ENCODE data around the gene NADK.

Gene NADK, protein sequence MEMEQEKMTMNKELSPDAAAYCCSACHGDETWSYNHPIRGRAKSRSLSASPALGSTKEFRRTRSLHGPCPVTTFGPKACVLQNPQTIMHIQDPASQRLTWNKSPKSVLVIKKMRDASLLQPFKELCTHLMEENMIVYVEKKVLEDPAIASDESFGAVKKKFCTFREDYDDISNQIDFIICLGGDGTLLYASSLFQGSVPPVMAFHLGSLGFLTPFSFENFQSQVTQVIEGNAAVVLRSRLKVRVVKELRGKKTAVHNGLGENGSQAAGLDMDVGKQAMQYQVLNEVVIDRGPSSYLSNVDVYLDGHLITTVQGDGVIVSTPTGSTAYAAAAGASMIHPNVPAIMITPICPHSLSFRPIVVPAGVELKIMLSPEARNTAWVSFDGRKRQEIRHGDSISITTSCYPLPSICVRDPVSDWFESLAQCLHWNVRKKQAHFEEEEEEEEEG

DNA sequence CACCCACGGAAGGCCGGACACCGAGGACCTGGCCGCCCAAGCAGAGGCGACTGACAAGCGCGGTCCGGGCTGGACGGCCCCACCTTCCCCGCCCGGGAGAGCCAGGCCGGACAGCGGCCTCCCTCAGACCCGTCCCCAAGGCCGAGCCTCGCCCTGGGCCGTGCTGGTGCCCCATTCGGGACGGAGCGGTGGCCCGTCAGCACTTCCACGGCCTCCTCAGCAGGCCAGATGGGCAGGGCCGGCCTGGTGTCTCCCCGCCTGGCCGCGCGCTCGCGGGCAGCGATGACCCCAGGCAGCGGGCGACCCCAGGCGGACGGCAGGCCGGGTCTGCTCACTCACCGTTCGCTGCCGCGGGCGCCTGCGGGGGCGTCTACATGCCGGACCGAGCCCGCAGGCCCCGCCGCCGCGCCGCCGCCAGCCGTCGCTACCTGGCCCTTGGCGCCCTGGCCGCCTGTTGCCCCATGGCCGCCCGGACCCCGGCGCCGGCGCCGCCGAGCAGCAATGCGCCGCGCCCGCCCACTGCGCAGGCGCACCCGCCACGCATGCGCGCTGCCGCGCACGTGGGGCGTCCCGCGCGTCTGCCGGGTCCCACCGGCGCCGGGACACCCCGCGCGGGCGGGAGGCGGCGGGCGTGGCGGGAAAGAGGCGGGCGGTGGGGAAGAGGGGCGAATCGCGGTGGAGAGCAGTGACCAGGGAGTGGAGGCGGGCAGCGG, at the start of gene NADK:
TSS of gene NADK (minus strand) at position 521 of the 713 bp plus-strand sequence. CDS start 13,064 bp downstream, outside the sequence.
- DNase-seq, result peak; percentile 46

DNA sequence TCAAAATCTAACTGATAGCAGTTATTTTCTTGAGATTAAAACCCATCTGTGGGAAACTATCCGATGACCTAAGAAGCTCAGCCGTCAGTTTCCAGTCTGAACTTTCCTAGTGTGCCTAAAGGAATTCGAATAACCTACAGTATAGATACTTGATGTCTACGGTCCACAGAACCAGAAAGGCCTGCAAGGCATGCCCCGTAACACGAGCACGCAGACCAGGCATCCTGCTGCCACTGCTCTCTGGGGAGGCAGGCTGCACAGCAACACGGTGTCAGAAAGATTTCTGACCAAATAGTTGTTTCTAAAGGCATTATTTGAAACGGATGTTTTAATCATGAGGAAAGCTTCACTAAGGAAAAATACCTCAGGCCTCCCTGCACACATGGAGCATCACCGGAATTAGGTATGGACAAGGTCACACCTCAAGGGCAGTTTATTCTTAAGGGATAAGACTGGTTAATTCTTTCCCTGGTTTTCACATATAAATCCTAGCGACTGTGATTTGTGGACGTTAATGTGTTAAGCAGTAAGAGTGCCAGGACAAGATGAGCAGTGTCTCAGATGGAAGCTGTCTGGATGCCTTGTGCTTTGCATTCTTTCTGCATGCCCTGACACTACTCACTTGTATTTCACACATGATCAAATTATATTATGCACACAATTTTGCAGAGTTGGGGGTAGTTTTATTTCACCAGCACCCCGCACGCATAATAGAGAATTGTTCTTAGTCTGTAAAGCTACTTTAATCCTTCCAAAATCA, 49.0 kb upstream of the NADK start:
- DNase-seq, result no peak

DNA sequence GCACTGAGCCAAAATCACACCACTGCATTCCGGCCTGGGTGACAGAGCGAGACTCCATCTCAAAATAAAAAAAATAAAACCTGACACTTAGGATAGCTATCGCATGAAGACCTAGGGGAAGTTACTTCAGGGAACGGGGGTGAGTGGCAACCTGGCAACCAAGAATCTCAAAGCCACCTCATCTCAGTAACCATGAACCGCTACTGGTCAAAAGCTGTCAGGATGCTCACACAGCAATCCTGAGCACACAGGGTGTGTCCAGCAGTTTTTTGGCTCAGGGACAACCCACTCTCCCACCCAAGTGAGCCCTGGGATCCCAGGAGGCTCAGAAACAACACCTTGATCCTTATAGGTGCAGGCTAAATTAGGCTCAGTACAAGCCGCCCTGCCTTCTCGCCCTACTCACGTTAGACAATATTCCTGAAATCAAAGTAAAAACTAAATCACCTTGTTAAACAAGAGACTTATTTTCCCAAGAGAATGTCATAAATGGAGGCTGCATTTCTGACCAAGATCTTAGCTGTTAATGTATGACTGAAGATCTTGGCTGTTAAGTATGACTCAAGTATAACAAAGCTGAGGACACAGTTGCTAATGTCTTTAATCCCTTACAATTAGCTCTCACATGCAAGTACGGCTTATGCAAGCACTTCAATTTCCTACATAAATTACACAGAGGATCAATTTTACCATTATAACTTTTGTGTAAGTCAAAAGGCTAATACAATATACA, 48.3 kb upstream of the NADK start:
- no peak for DNase-seq

DNA sequence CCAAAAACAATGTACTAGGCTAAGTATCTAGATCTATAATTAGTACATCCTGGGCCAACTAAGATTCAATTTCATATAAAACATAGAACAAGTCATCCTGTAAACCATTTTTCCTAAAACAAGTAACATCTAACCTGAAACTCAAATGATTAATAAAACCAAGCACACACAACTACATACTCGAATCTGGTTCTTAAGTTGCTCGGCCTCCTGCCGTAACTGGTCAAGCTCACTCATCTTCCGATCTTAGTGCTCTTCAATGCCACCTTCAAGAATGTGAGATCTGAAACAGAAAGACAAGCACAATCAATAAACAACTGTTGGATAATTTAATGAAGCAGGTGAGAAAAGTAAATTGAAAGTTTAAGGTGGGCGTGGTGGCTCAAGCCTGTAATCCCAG, 46.9 kb upstream of the NADK start:
- no peak for DNase-seq

DNA sequence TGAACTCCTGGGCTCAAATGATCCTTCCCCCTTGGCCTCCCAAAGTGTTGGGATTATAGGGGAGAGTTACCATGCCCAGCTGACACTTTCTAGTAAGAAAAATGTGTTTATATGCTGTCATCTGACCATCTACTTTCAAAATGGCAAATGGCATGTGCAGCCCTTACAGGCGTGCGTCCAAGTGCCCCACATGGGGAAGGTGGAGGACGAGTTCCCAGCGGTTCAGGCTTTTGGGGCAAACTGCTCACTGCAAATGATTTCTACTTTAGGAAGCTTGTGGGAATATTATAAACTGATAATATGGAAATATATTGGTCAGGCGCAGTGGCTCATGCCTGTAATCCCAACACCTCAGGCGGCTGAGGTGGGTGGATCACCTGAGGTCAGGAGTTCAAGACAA, 41.5 kb upstream of the NADK start:
- DNase-seq, result no peak

DNA sequence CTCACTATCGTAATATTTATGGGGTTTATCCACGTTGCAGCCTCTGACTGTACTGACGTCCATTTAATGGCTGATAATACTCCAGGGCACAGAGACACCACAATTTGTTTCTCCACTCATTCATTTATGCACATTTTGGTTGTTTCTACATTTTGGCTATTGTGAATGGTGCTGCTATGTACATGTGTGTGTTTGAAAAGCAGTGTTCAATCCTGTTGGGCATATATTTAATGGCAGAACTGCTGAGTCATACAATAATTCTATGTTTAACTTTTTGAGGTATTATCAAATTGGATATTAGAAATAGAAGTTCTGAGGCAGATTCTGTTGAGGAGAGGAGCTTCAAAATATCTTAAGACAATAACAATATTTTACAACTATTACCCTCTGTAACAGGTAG, 39.0 kb upstream of the NADK start:
- no peak for DNase-seq

DNA sequence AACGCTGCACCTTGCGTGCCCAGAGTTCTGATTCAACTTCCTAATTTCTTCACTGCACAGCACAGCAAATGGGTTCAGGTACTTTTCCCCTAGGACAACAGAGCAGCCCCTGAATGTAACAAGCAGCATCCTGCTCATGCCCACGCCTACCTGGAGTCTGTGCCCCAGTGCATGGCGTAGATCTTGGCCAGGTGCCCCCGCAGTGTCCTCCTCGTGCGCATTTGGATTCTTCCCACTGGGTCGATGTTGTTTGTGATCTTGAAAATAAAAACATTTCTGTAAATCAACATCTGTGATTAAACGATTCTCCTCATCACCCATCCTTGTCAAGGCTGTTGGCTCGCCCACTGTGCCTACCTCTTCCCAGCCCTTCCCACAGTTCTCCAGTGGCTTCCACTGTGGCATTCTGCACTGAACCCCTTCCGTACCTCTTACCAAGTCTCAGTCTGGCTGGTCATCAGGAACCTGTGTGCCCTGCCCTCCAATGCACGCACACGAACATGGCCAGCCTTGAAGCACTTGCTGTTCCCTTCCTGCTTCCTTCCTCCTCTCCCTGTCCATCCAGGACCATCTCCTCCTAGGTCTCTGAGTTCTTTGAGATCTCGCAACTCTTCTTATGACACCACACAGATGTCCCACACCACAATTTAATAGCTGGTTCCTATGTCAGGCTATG, 37.5 kb upstream of the NADK start:
- DNase-seq, result no peak

DNA sequence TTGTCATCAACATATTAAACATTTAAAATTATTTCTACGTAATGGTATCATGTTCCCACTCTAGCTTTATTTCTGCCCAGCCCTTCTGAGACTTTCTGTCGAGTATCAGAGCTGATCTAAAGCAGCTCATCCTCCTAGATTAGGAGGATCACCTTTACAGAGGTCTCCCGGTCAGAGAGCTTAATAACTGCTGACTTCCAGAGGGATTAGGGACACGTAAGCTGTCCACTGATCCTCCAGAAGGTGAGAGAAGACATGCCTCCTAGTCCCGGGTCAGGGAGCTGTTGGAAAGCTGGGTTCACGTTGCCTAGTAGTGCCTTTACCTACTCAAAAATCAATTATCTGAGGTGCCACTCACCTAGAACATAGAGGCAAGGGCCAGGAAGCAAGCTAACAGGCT, 31.2 kb upstream of the NADK start:
- DNase-seq, result no peak

DNA sequence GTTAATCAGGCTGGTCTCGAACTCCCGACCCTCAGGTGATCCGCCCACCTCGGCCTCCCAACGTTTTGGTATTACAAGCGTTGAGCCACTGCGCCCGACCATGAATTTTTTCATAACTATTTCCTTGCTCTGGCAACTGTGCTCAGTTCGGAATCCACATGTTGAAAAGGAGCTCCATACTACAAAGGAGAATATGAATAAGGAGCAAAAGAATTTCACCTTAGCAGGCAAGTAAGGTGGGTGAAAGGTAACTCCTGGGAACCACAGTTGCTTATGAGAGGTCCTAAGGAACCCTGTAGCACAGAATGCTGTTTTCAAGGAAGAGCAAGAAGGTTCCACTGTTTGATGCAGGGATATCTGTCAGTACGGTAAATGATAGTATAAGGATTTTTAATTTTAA, 29.9 kb upstream of the NADK start:
- DNase-seq, result no peak

DNA sequence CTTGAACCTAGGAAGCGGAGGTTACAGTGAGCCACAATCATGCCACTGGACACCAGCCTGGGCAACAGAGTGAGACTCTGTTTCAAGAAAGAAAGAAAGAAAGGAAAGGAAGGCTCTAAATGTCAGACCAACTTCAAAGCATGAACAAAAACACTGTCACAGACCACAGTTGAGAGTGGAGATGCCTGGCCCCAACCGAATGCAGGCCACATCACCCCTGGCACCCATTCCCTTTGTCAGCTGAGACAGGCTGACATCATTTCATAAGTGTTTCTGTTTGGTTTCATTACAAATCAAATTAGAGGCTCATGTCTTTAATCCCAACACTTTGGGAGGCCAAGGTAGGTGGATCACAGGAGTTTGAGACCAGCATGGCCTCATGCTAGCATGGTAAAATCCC, 28.6 kb upstream of the NADK start:
- DNase-seq, result no peak

DNA sequence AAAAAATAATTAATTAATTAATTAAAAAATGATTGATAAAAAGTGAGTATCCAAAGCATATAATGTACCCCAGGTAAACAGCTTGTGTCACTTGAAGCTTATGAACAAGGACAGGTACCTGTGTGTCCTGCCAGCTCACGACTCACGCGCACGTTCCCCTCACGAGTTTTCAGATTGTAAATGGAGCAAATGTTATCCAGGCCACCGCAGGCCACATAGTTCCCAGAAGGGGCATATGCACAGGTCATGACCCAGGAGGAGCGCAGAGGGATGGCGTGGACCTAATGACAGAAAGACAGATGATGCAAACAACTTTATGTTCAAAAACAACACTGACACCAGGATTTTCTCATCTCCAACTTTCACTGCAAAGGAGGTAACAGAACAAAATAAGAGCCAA, 26.0 kb upstream of the NADK start:
- no peak for DNase-seq

DNA sequence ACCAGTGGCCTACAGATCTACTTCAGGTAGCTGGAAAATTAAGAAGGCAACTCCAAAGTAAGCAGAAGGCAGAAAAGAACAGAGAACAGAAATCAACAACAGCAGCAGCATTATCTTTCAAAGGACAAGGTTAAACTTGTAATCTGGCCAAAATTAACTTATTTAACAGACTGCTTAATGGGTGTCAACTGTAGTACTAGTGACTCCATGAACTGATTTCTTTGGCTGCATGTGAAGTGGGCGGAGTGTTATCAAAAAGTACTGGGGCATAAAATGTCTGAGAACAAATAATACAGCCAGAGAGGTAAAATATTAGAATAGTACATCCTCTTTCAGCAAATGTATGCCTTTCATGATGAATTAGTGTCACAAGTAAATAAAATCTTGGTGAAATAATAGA, 24.6 kb upstream of the NADK start:
- no peak for DNase-seq

DNA sequence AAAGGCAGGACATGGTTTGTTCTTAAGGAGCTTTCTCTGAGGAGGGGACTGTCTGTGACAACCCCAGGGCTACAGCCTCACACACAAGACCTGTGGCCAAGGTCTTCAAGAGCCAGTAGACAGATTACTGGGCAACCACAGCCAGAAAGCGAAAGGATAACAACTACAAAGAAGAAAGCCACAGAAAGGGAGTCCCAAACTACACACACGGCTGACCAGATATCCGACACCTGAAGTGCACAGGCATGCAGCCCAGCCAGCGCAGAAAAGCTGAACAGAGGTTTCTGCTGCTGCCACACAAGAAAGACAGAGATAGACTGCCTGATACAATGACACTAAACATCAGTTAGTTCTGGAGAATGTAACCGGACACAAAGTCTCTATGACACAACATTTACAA, 21.4 kb upstream of the NADK start:
- no peak for DNase-seq

DNA sequence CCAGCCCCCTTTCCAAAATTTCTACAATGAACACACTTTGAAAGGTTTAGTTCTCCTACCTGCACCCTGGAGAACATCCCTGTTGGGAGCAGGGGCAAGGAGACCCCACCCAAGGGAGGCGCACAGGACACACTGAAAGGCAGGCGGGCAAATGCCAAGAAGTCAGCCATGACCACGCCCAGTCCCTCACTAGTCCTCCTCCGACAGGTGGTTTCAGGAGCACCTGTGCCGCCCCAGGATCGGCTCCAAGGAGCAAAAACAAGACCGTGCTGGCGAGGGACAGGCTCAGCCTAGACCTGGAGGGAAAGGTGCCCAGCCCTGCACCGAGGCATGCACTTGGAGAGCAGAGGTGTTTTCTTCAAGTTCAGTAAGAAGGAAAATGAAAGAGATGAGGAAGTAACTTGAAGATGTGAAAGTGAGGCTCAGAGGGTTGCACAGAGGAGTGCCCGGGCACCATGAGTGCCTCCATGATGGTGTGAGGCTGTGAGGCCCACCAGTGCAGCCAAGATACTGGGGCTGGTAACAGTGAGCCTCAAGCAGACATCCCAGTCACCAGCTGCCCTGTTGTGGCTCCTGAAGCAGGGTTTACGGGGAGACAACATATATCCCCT, 19.6 kb upstream of the NADK start:
- no peak for DNase-seq

DNA sequence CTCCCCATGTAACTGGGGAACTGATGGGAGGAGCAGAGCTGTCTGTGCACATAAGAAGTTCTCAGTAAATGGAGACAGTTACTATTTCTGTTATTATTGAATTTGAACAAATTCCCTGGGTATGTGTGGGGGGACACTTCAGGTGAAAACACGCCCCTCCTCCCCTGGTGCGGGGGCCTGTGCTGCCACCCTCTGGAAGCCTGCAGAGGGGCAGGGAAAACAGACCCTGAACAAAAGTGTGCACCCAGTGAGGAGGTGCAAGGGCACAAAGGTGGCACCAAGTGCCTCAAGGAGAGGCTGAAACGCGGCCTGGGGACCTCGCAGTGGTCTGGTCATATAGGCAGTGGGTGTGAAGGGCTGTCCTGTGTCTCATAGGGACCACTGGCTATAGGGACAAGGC, 18.2 kb upstream of the NADK start:
- no peak for DNase-seq

DNA sequence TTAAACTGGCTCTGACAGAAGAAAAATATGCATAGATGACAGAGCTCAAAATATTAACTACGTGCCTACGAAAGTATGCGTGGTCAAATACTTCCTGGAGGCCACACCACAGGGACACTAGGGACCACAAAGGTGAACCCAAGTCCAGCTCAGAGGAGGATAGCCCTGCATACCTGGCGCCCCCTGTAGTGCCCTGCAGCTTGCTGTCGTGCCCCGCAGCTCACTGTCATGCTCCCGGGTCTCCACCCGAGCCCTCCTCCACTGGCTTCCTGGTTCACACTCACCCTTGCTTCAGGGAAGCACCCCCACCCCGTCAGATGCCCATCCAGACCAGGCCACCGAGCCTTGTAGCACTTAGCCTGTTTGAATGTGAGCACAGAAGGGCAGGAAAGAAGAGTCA, 16.7 kb upstream of the NADK start:
- no peak for DNase-seq

DNA sequence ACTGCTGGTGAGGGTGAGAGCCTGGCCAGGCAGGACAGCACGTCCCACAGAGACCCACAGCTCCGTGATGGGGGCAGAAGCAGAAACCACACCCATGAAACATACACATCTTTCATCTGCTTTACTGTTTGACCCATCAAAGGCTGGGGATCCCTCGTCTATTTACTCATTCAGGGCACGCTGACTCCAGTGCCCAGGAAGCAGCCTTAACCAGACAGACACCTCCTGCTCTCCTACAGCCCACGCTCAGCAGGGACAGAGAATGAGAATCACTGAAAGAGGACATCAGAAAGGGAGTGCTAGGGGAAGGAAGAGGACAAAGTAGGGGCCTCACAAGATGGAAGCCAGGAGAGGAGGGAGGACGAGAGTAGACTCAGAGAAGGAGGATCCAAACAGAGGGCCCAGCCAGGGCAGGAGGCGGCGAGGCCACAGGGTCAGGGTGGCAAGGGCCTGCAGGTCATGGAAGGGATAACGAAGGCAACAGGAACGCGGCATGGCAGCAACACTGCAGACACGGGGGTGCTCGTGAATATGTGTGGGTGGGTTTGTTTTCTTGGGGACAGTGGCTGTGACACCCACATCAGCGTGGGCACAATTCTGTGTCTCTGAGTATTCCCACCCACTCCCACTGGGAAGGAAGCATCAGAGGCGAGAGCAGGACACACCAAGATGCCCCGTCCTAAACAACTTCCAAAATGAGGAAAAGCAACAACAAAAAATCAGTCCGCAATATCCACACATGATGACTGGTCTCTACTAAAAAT, 15.4 kb upstream of the NADK start:
- no peak for DNase-seq

DNA sequence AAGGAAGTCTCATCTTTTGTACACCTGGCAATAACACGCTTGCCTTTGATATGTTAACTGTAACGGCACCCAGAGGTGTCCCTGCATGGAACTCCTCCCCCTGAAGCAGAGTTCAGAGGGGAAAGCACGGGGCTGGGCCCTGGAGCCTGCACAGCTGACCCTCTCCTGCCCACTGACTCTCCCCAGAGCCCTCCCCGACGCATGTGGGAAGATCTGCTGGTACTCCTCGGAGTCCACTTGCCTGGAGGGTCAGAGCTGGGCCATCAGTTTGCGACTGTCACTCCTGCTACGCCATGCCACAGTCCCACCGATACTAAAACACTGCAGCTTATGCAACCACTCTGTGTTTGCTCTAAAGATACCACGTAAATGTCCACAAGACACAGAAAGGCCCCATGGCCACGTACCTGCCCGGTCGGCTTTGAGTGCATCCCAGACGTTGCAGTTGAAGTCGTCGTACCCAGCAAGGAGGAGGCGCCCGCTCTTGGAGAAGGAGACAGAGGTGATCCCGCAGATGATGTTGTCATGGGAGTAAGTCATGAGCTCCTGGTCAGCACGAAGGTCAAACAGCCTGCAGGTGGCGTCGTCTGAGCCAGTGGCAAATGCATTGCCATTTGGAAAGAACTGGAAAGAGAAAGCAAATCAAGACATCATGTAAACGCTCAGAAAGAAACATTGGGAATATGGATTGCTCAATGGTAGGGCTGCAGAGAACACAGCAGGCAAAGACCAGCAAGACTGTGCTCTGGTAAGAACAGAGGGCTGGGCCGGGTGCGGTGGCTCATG, 10.6 kb upstream of the NADK start:
- no peak for DNase-seq

DNA sequence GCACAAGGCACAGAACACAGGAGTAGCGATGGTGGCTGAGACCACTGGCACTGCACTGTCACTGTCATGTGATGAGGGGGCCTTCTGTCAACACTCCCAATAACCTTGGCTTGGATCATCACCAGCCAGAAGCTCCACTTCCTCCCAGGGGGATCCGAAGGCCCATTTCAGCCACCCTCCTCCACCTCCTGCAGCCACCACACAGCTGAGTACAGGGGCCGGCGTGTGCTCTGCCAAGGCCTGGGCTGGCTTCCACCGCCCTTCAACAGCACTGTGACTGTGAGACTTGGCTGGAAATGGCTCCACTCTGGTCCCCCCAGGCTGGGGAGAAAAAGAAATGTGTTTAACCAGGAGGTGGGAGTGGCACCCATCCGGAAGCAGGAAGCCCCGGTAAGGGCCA, 9.9 kb upstream of the NADK start:
- no peak for DNase-seq

DNA sequence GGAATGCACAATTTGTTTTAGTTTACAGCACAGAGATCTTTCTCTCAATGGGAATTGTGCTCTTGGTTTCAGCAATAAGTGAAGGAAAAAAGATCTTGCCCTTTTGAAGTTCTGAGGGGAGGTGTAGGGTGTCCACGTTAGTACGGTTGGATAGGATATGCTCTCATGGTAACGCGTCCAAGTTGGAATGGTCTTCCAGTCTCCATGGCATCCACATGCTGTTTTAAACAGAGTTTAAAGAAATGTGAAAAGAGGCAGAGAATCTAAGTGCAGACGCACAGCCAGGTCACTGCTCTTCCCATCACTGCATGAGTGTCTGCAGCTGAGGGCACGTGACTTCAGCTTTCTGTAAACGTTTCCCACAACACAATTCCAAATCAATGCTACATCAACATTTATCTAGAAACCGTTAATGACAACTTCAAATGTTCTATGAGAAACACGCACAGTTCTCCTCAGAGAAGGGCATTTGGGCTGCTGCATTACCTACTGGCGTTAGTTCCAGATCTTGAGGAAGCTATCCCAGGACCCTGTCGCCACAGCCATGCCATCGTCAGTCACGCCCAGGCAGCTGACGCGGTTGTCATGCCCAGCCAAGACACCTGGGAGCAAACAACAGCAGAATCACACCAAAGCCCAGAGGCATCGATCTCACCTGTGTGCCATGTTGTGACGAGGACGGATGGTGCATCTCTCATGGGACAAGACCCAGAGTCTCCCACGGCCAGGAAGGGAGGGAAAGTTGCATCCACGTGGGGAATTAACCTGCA, 8.8 kb upstream of the NADK start:
- no peak for DNase-seq
